ENCODE results near the gene TRIP6.

- TF ChIP-seq CTCF (conservative IDR thresholded peaks at IDR 0.05; ENCODE audit: low read depth in 2 of 2) (no peak), POLR2AphosphoS5 (IDR thresholded peaks at IDR 0.05; ENCODE audit: low read depth) (no peak), EZH2 (IDR thresholded peaks at IDR 0.05; ENCODE audit: low read depth, unreplicated experiment) (no peak), EZH2phosphoT487 (IDR thresholded peaks at IDR 0.05; ENCODE audit: unreplicated experiment) (no peak), CREB1 (CRISPR knock-in tag; IDR thresholded peaks at IDR 0.05; ENCODE audit: low read depth) (no peak), REST (IDR thresholded peaks at IDR 0.05; ENCODE audit: unreplicated experiment) (no peak), ZNF331 (CRISPR knock-in tag; IDR thresholded peaks at IDR 0.05; ENCODE audit: low read depth) (no peak), NANOG (IDR thresholded peaks at IDR 0.05; ENCODE audit: borderline replicate concordance) (no peak)
These were observed 12.9 kb upstream of the TRIP6 start for GRCh38 chr7:100854146-100854895.

Measured in GM23338 (cell line).